Ecto neural progenitor cell (in vitro differentiated cells): Measurements from ENCODE around the gene UAP1L1.
"Not testable (repeated sequence)": the region's sequence is repeated elsewhere in the genome, so short reads cannot be mapped to it uniquely, and the experiment has no call there.

Experiments used
- DNase-seq: peaks from one replicate; pipeline ENCODE4 v3.0.0-alpha.2; 2018; ENCODE audit warnings: low spot score

UAP1L1 gene

DNA sequence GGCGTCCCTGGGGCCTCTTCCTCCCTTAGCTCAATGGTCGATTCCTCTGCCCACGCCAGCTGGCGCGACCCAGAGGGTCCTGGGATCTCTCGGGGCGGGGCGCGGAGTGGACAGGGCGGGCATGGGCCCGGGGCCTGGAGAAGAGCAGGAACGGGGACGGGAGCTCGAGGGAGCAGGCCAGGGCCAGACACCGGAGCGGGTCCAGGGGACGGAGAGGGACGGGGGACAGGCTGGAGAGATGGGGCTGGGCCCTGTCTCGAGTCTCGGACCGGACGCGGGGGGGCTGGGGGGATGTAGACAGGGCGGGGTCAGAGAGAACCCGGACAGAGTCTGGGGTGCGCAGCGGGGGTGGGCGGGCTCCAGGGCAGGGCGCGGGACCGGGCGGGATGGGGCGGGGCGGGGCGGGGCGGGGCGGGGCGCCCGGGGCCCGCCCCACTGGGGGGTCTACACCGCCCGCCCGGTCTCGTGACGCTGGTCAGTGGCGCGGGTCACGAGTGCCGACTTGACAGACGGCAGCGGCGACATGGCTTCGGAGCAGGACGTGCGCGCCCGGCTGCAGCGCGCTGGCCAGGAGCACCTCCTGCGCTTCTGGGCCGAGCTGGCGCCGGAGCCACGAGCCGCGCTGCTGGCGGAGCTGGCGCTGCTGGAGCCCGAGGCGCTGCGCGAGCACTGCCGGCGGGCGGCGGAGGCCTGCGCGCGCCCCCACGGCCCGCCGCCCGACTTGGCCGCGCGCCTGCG, at the start of gene UAP1L1:
TSS of gene UAP1L1 (plus strand) at position 508 of the 738 bp plus-strand sequence. CDS start at position 524, 16 bp downstream.
- peak; percentile 59 for DNase-seq

DNA sequence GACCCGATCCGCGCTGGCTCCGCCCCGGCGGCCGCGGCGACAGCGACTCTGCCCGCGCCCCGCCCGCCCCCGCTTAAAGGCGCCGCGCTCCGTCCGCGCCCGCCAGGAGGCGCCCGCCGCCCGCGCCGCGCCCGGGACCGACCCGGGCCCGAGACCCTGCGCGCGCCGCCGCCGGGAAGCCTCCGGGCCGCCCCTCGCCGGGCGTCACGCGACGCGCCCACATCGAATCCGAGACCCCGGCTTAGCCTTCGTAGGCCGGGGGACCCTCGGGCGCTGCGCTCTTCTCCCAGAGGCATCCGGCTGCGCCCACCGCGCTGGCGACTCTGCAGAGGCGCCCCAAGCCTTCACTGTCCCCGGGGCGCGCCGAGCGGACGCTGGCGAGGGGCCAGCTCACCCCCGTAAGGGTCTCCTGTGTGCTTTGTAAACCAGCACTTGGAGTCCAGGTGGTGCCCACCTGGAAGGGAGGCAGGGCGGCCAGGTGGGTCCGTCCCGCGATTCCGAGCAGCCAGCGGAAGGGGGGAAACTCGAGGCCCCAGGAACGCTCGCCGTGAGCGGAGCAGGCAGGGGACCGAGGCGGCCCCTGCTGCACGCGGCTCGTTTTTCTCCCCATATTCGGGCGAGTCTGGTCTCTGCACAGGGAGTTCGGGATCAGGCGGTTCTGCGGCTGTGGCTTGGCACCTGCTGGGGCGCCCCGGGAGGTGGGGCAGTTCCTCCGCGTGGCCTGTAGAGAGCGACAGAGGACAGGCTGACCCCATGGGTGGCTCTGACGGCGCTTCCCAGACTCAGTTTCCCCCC, 48.9 kb upstream of the UAP1L1 start:
- peak; percentile 82 for DNase-seq

DNA sequence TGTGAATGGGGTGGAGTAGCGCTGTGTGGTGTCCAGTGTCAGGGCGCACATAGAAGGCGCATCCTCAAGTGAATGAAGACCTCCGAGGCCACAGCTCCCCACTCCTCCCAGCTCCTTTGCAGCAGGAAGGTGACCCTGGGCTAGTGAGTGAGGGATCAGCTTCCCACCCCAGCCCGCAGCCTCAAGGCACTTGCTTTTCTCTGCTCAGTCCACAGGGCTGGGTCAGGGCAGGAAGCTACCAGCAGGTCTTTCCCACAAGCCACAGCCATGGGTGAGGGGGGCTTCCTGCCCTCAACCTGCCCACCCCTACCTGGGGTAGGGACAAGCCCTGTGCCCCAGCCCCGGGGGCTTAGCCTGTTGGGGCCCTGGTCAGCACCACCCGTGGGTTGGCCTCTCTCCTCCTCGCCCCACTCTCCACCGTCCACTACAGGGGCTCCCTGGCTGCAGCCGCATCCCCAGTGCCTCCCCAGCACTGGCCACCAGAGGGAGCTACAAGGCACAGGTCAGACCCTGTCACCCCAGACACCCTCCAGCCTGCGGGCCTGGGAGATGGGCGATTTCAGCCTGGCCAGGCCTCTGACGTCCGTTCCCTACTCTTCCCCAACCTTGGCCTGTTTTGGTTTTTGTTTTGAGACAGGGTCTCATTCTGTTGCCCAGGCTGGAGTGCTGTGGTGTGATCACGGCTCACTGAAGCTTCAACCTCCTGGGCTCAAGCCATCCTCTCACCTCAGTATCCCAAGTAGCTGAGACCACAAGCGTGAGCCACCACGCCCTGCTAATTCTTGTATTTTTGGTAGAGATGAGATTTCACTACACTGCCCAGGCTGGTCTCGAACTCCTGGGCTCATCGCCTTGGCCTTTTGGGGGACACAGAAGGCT, 48.0 kb upstream of the UAP1L1 start:
- peak; percentile 92 for DNase-seq

GRCh38 chr9:137030006-137030405, 47.3 kb upstream of the UAP1L1 start:
- DNase-seq: no peak

DNA sequence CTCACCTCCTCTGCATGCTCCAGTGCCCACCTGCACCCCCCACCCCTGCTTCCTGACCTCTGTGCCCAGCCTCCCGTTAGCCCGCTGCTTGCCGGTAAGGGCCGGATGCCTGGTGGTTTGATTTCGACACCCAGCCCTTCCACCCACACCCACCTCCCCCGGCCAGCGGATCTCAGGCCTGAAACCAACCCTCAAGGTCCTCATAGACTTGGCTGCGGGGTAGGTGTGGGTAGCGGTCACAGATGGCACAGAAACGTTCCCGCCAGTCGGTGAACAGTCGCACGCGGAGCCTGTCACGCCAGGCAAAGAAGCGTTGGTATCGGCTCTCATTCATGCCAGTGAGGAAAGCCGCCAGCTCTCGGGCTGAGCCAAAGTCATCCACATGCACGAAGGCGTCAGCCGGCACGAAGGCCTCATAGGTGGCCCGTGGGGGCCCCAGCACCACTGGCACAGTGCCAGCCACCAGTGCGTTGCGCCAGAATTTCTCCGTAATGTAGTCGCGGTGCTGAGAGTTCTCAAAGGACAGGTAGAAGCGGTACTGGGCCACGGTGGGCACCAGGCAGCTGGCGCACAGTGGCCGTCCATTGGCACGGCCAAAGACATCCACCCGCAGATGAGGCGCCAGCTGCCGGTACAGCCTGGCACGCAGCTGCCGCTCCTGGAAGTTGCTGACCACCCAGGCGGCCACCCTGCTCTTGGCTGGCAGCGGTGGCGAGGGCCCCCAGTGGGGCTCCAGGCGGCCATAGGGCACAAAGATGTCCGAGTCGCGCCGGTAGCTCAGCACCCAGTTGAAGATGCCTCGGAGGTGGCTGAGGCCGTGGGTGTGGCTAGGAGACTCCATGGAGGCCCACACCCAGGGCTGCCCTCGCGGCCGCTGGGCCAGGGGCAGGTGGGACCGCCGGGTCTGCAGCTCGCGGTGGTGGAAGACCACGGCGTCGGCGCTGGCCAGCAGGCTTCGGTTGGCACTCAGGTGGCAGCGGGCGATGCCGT, 46.5 kb upstream of the UAP1L1 start:
- no peak for DNase-seq

DNA sequence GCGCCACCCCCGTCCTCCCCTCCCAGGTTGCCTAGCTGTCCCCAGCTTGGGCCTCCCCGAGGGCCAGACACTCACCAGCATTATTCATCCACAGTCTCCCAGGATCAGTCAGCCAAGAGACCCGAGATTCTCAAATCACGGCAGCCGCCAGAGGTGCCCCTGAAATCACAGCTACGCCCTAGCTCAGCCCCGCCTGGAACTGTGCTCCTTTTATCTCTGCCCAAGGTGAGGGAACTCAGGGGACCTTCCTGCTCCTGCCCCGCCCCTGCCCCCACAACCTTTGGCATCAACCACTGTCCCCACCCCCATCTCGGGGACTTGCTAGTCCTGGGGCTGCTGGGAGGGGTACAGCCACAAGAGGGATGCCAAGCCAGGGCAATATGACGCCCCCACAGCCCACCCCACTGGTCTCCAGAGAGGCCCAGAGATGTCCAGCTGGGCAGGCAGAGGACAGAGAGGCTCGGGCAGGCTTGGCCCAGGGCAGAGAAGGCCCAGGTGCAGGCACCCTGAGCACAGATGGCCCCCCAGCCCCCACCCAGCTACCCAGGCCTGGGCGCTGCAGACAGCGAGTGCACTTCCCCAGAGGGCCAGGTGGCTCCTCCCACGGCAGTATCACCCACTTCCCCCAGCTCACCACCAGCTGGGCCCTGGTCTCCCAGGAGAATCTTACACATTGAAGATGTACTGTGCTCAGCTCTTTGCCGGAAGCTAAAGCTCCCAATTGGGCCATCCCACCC, 45.2 kb upstream of the UAP1L1 start, which contains the start of gene FUT7:
TSS of gene FUT7 (minus strand) at position 185 of the 737 bp plus-strand sequence. CDS start at position 88, 97 bp downstream.
- no peak for DNase-seq

GRCh38 chr9:137032858-137033257, 44.5 kb upstream of the UAP1L1 start:
- DNase-seq: no peak

DNA sequence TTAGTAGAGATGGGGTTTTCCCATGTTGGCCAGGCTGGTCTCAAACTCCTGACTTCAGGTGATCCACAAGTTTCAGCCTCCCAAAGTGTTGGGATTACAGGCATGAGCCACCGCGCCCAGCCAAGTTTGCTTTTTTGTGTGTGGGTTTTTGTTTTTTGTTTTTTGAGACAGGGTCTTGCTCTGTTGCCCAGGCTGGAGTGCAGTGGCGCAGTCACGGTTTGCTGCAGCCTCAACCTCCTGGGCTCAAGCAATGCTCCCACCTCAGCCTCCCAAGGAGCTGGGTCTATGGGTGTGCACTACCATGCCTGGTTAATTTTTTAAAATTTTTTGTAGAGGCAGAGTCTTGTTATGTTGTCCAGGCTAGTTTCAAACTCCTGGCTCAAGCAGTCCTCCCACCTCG, 43.8 kb upstream of the UAP1L1 start:
- DNase-seq: not testable (repeated sequence)

DNA sequence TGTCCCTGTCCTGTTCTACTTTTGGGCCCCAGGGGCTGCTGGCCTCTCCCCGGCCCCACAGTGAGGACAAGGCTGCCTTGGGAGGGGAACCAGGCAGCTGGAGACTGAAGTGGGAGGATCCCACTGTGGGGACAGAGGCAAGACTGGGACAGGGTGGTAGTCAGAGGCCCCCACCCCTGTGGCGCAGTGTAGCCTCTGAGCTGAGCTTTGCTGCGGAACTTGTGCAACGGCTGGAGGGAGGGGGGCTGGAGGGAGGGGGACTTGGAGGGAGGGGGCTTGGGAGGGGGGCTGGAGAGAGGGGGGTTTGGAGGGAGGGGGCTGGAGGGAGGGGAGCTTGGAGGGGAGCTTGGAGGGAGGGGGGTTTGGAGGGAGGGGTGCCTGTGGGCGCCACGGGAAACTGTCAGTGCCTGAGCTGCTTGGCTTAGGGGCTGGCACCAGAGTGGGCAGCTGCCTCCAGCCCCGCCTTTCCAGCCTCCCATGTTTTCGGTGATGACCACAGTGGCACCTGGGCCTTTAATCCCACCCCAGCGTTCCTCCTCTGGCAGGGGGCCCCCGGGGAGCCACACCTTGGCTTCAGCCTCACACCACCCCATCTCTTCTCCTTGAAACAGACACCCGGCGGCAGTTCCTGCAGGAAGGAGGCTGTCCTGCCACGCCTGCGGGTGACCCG, 43.1 kb upstream of the UAP1L1 start:
- no peak for DNase-seq

DNA sequence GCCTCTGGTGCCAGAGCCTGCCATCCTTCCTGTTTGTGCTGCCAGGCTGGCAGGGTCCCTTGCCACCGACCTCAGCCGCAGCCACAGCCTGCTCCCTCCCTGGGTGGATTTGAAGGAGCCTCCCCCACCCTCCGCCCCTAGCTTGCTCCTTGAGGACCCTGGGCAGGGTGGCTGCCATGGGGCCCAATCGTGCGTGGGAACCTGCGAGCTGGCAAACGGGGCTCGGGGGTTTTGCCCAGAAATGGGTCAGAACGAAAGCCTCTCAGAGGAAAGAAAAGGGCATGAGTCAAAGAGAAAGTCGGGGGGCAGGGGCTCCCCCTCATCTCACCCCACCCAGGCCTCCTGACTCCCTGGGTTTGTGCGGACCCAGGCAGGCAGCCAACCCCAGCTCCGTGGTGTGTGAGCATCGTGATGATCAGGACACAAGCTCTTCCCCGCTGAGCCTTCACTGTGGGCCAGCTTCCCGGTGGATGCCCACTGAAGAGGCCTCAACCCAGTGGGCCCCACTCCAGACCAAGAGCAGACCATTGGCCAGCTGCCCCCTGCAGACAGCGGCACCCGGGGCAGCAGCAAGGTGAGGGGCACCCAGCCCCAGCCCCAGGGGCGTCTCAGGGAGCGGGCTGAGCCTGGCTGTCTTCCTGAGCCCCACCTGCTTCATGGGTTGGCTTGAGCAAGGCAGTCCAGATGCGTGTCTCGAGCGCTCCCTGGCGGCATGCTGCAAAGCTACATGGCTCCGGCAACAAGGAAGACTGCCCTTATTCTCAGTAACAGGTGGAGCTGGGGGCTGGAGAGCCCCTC, 42.4 kb upstream of the UAP1L1 start:
- peak; percentile 90 for DNase-seq

GRCh38 chr9:137035507-137035834, 41.8 kb upstream of the UAP1L1 start:
- DNase-seq: peak; percentile 62

DNA sequence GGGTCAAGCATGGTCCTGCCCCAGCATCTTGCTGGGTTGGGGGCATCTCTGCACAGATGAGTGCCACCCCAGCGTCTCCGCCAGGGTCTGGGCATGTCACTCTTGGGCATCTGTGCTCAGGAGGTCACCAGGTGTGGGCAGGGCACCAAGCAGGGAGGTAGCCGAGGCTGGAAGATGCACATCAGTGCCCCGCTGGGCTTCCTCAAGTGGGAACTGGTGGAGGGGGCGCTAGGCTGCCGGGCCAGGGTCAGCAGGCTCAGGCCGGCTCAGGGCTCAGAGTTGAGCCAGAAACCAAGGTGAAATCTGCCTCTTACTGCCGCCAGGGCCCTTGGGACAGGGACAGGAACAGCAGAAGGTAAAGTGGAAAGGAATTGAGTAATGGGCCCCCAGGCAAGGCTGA, 41.4 kb upstream of the UAP1L1 start:
- no peak for DNase-seq

DNA sequence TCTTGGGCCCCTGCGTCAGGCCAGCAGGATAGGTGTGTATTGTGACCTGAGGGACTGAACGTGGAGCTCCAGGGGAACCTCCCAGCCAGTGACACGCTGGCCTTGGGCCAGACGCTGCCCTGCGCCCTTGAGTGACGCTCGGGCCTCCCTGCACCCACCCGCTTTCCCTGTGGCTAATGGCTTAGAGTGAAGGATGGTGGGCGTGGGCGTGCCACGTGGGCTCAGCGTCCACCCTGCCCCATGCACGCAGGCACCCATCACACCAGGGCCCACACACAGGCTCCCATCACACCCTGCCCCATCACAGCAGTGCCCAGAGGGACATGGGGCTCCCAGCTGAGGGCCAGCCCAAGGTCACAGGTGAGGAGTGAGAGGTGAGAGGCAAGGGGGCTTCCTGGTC, 40.3 kb upstream of the UAP1L1 start:
- no peak for DNase-seq

GRCh38 chr9:137037483-137037882, 39.8 kb upstream of the UAP1L1 start:
- DNase-seq: no peak

DNA sequence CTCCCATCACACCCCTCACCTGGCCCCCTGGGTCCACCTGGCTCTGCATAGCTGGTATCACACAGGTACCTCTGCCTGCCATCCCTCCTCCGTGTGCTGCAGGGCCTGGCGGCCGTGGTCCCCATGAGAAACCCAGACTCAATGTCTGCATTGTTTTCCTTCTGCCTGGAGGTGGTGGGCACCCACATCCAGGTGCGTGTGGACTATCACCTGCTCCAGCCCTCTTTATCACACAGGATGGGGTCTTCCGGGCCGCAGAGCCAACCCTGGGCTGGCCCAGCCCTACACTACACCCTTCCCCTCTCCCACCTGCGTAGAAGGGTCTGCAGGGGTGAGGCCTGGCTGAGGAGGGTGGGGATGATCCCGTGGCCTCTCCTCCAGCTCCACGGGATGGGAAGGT, 38.4 kb upstream of the UAP1L1 start:
- DNase-seq: no peak

GRCh38 chr9:137039611-137040366, 37.5 kb upstream of the UAP1L1 start:
- no peak for DNase-seq

DNA sequence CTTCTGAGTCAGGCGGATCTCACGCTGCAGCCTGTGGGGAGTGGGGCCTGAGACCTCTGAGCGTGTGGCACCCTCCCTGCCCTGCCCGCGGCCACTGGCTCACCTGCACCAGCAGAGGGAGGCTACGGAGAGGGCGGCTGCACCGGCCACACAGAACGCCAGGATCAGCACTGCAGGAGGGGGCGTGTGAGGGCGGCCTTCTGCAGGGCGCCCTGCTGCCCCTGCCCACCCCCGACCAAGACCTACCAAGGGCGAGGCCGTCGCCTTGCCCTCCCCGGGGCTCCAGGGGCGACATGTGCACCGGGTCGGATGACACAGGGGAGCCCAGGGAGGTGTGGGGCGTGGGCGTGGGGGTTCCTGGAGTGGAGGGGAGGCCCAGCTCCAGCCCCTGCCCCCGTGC, 36.7 kb upstream of the UAP1L1 start:
- DNase-seq: no peak

GRCh38 chr9:137041124-137041523, 36.2 kb upstream of the UAP1L1 start:
- DNase-seq: no peak
